GM13976 (cell line): ENCODE results near the gene CLMN.
"Not testable (repeated sequence)": the region's sequence is repeated elsewhere in the genome, so short reads cannot be mapped to it uniquely, and the experiment has no call there.

ENCODE experiments used
- DNase-seq: peaks from one replicate; pipeline ENCODE4 v3.0.0; 2012; ENCODE audit warnings: low spot score
- CTCF ChIP-seq: IDR thresholded peaks from 2 replicates; pipeline ENCODE4 v1.5.1; 2012; ENCODE audit warnings: borderline replicate concordance, mild to moderate bottlenecking; ENCODE audit not compliant: insufficient read depth; ENCODE audit errors: extremely low read depth, missing control alignments, control extremely low read depth
- in situ Hi-C: fragments of 300-500 bp; cut with MboI; formaldehyde crosslinking; loops from one replicate; pipeline ENCODE4 v1.12.0; 2022; ENCODE audit warnings: low sequenced_read_pairs, mixed read lengths, inconsistent platforms; ENCODE audit not compliant: unreplicated experiment

CLMN gene

GRCh38 chr14:95183532-95184412 is 135.9 kb downstream of the CLMN start:
- in situ Hi-C loops = loop anchor here (25.0 kb wide), 1 partner anchor 496 kb away; no protein-coding TSS in a partner anchor
- peak; percentile 24 for DNase-seq
- no peak for TF ChIP-seq CTCF

- no peak for TF ChIP-seq CTCF
- in situ Hi-C loops = loop anchor here (25.0 kb wide), 1 partner anchor 496 kb away; no protein-coding TSS in a partner anchor
- DNase-seq = no peak
These were observed 136.6 kb downstream of the CLMN start for GRCh38 chr14:95183082-95183481.

- DNase-seq = no peak
- no peak for TF ChIP-seq CTCF
- in situ Hi-C loops = loop anchor here (25.0 kb wide), 1 partner anchor 495 kb away; no protein-coding TSS in a partner anchor
These were observed 137.3 kb downstream of the CLMN start for GRCh38 chr14:95182379-95182778.

GRCh38 chr14:95180966-95181741 is 138.6 kb downstream of the CLMN start:
- DNase-seq = no peak
- in situ Hi-C loops = loop anchor here (25.0 kb wide), 1 partner anchor 494 kb away; no protein-coding TSS in a partner anchor
- TF ChIP-seq CTCF = no peak

GRCh38 chr14:95175670-95176069 is 144.0 kb downstream of the CLMN start:
- DNase-seq = not testable (repeated sequence)
- in situ Hi-C loops = loop anchor here (25.0 kb wide), 1 partner anchor 488 kb away; no protein-coding TSS in a partner anchor

- TF ChIP-seq CTCF = no peak
- DNase-seq = no peak
- in situ Hi-C loops = no loop called here
These were observed 145.4 kb downstream of the CLMN start for GRCh38 chr14:95174184-95174792.
